HL-60 (cell line): ENCODE data around the gene MAGI2.

ENCODE experiments used
- DNase-seq, 2 experiments: peaks; one replicate each; pipeline ENCODE4 v3.0.0-alpha.2; 2010 to 2020; ENCODE audit warnings: low read depth in 1 of 2, low spot score in 1 of 2
- H3K27ac ChIP-seq: fragments of 250-450 bp; sonication (Bioruptor Pico); replicated peaks from 2 replicates; pipeline ENCODE4 v1.5.1; 2020; ENCODE audit warnings: mild to moderate bottlenecking, moderate library complexity
- H3K27me3 ChIP-seq: fragments of 250-450 bp; sonication (Bioruptor Pico); 2 replicates; pipeline ENCODE4 v1.5.1; 2021; ENCODE audit warnings: mild to moderate bottlenecking, moderate library complexity; ENCODE audit not compliant: insufficient read depth, poor library complexity, severe bottlenecking
- H3K4me3 ChIP-seq: replicated peaks from 2 replicates; pipeline ENCODE4 v1.5.1; 2011; ENCODE audit warnings: mild to moderate bottlenecking, control low read depth, low read length; ENCODE audit not compliant: insufficient read depth
- CTCF ChIP-seq: IDR thresholded peaks from one replicate; pipeline ENCODE4 v1.5.1; 2011; ENCODE audit warnings: low read length, control low read depth, inconsistent platforms; ENCODE audit not compliant: insufficient read depth
- GABPA ChIP-seq: IDR thresholded peaks from 2 replicates; pipeline ENCODE4 v1.6.1; 2012; ENCODE audit warnings: low read depth
- POLR2AphosphoS5 ChIP-seq: IDR thresholded peaks from 2 replicates; pipeline ENCODE4 v1.6.1; 2012; ENCODE audit warnings: low read depth
- REST ChIP-seq: IDR thresholded peaks from 2 replicates; pipeline ENCODE4 v1.6.1; 2012; ENCODE audit warnings: low read depth; ENCODE audit not compliant: insufficient replicate concordance
- SPI1 ChIP-seq: IDR thresholded peaks from 2 replicates; pipeline ENCODE4 v1.6.1; 2012; ENCODE audit warnings: low read depth, mild to moderate bottlenecking, borderline replicate concordance

MAGI2 gene

GRCh38 chr7:78787854-78788253 lies 665.6 kb downstream of the MAGI2 start:
- DNase-seq = no peak
- no peaks in the 10 kb centered on the region for H3K27me3 ChIP-seq
- TF ChIP-seq GABPA (no peak), POLR2AphosphoS5 (no peak), REST (no peak), SPI1 (no peak), CTCF (no peak)
- no peak overlapping the region for H3K4me3 ChIP-seq
- no peak overlapping the region for H3K27ac ChIP-seq

GRCh38 chr7:78786055-78786454 lies 667.4 kb downstream of the MAGI2 start:
- TF ChIP-seq POLR2AphosphoS5 (no peak), CTCF (no peak), GABPA (no peak), REST (no peak), SPI1 (no peak)
- DNase-seq = no peak
- Histone ChIP-seq H3K27ac (no peak overlapping the region), H3K27me3 (no peaks in the 10 kb centered on the region), H3K4me3 (no peak overlapping the region)

GRCh38 chr7:78783179-78783962 lies 670.1 kb downstream of the MAGI2 start:
- no peak for DNase-seq
- Histone ChIP-seq H3K27me3 (no peaks in the 10 kb centered on the region), H3K27ac (no peak overlapping the region), H3K4me3 (no peak overlapping the region)
- no peak for TF ChIP-seq POLR2AphosphoS5
- TF ChIP-seq GABPA = no peak
- TF ChIP-seq CTCF = no peak
- TF ChIP-seq REST = no peak
- no peak for TF ChIP-seq SPI1
